Ishikawa (cell line): Measurements from ENCODE around the gene FAM83F.

Experiments used
- CEBPB ChIP-seq: IDR thresholded peaks from 2 replicates; pipeline ENCODE4 v1.6.1; 2012
- EP300 ChIP-seq: IDR thresholded peaks from 2 replicates; pipeline ENCODE4 v1.6.1; 2012; ENCODE audit warnings: borderline replicate concordance
- FOXM1 ChIP-seq: IDR thresholded peaks from 2 replicates; pipeline ENCODE4 v1.6.1; 2012; ENCODE audit warnings: low read depth, borderline replicate concordance
- RAD21 ChIP-seq: IDR thresholded peaks from 2 replicates; pipeline ENCODE4 v1.6.1; 2012; ENCODE audit warnings: low read depth
- YY1 ChIP-seq: IDR thresholded peaks from 2 replicates; pipeline ENCODE4 v1.6.1; 2012; ENCODE audit warnings: low read depth
- TF ChIP-seq, protein P1 (sequence below): IDR thresholded peaks from 2 replicates; pipeline ENCODE4 v1.6.1; 2012

DNA sequence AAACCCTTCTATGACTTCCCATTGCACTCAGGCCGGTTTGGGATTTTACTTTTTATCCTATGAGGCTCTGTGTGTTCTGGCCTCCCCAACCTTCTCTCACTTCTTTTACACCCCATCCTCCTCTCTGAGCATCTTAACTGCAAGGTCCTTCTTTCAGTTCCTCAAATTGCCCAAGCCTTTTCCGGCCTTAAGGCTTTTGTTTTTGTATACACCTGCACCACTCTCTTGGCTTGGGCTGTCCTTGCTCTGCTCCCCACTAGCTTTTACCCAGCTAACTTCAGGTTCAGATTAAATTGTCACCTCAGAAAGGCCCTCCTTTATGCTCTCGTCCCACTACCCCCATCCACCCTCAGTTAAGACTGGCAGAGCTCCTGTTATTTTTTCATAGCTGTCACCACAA is 55.5 kb downstream of the FAM83F start:
- TF ChIP-seq RAD21: no peak
- no peak for TF ChIP-seq YY1
- TF ChIP-seq FOXM1: no peak
- TF ChIP-seq, protein P1, sequence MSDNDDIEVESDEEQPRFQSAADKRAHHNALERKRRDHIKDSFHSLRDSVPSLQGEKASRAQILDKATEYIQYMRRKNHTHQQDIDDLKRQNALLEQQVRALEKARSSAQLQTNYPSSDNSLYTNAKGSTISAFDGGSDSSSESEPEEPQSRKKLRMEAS: no peak
- no peak for TF ChIP-seq EP300
- no peak for TF ChIP-seq CEBPB
